Effector memory CD4-positive, alpha-beta T cell (primary cell): ENCODE data around the gene CIART.
A peak's percentile ranks its signal among the peaks of the same experiment; 100 is the strongest.

Experiments
- DNase-seq, 3 donors: peaks; one replicate each; pipeline ENCODE4 v3.0.0-alpha.2; 2020
- H3K27ac ChIP-seq: 2 replicates; pipeline ENCODE4 v1.7.0; 2013; ENCODE audit warnings: mild to moderate bottlenecking, low read length, moderate library complexity; ENCODE audit not compliant: insufficient read depth, poor library complexity, severe bottlenecking
- H3K27me3 ChIP-seq: replicated peaks from 2 replicates; pipeline ENCODE4 v1.7.0; 2013; ENCODE audit warnings: mild to moderate bottlenecking, low read length; ENCODE audit not compliant: insufficient read depth, control insufficient read depth, poor library complexity, severe bottlenecking
- H3K36me3 ChIP-seq: 2 replicates; pipeline ENCODE4 v1.7.0; 2013; ENCODE audit warnings: mild to moderate bottlenecking, low read length, moderate library complexity; ENCODE audit not compliant: control insufficient read depth, insufficient read depth
- H3K4me1 ChIP-seq: 2 replicates; pipeline ENCODE4 v1.7.0; 2013; ENCODE audit warnings: low read length, mild to moderate bottlenecking; ENCODE audit not compliant: control insufficient read depth, insufficient read depth, poor library complexity, severe bottlenecking
- H3K4me3 ChIP-seq: 2 replicates; pipeline ENCODE4 v1.7.0; 2013; ENCODE audit warnings: low read length, low read depth, mild to moderate bottlenecking; ENCODE audit not compliant: insufficient read depth, poor library complexity, severe bottlenecking
- H3K9me3 ChIP-seq: 2 replicates; pipeline ENCODE4 v1.7.0; 2013; ENCODE audit warnings: mild to moderate bottlenecking, low read length, moderate library complexity; ENCODE audit not compliant: control insufficient read depth

CIART gene

DNA sequence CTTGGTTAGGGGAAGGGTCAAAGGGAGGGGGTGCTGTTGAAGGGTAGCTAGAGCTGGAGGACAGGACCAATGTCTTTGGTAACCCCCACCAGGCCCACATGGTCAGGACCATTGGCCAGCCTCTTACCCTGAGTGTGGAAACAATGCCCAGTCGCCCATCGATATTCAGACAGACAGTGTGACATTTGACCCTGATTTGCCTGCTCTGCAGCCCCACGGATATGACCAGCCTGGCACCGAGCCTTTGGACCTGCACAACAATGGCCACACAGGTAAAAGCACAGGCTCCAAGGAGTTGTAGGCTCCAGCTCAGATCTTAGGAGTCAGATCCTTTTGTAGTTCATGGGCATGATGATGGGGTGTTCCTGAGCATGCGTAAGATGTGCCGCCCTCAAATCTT is 21.0 kb upstream of the CIART start:
- Histone ChIP-seq H3K36me3 (peaks cover 22% of the 10 kb centered on the region), H3K27me3 (peaks cover 19% of the 10 kb centered on the region), H3K4me1 (no peaks in the 10 kb centered on the region), H3K27ac (no peak overlapping the region), H3K9me3 (no peaks in the 10 kb centered on the region), H3K4me3 (no peak overlapping the region)
- DNase-seq: no peak

DNA sequence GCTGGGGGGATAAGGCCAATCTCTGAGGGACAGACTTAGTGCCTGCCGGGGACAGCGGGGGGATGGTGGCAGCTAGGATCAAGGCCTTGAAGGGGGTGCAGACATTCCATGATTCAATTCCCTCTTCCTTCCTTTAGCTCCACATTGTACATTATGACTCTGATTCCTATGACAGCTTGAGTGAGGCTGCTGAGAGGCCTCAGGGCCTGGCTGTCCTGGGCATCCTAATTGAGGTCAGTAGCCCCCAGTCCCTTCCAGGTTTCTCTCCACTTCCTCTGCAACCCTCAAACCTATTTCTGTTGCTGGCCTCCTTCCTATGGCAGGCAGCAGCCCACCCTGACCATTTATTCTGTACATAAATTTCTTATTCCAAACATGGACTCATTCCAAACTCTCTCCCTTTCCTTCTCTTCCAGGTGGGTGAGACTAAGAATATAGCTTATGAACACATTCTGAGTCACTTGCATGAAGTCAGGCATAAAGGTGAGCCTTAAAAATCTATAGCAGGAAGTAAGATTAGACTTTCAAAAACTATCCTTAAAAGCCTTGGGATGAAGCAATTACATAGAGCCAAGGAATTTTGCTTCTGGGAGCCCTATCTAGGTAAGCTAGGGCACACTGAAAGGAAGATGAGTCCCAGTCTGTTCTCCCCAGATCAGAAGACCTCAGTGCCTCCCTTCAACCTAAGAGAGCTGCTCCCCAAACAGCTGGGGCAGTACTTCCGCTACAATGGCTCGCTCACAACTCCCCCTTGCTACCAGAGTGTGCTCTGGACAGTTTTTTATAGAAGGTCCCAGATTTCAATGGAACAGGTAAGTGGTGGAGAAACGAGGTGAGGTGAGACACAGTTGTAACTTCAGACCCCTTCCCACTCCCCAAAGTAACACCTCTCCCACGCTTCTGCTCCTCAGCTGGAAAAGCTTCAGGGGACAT is 19.7 kb upstream of the CIART start:
- Histone ChIP-seq H3K4me3 (no peak overlapping the region), H3K9me3 (no peaks in the 10 kb centered on the region), H3K4me1 (peaks cover 4% of the 10 kb centered on the region), H3K27ac (no peak overlapping the region), H3K27me3 (peaks cover 6% of the 10 kb centered on the region), H3K36me3 (peaks cover 29% of the 10 kb centered on the region)
- no peak for DNase-seq

DNA sequence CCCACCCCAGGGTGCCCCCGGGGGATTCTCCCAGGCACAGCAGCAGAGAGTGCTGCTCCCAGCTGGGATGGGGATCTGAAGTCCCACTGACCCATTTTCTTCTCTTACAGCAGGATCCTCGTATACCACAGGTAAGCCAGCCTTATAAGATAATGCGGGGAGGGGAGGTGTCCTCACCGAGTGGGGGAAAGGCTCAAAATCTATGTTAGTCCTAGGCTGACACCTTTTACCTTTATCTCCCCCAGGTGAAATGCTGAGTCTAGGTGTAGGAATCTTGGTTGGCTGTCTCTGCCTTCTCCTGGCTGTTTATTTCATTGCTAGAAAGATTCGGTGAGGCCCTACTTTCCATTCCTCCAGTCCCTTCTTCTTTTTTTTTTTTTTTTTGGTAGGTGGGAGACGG is 18.8 kb upstream of the CIART start:
- peaks cover 2% of the 10 kb centered on the region for H3K27me3 ChIP-seq
- H3K4me3 ChIP-seq: no peak overlapping the region
- H3K4me1 ChIP-seq: peaks cover 12% of the 10 kb centered on the region
- DNase-seq: no peak
- H3K36me3 ChIP-seq: peaks cover 29% of the 10 kb centered on the region
- no peaks in the 10 kb centered on the region for H3K9me3 ChIP-seq
- H3K27ac ChIP-seq: no peak overlapping the region

DNA sequence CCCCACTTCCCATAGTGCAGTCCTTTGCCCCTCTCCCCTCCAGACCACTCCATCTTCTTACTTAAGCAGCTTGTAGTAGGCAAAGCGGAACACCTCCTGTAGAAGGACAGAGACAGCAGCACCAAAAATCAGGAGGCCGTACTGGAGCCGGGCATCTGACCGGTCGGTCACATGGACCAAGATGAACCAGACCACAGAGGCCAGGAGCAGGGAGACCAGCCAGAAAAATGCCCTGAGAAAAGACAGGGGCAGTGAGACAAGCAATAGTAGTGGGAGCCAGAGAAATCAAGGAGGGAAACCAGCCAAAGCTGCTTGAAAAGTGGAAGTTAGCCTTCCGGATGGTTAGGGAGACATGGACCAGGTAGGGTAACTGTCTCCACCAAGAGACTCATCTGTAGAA is 14.5 kb upstream of the CIART start:
- H3K36me3 ChIP-seq: peaks cover 29% of the 10 kb centered on the region
- H3K9me3 ChIP-seq: no peaks in the 10 kb centered on the region
- peak overlapping the region; percentile 92 for H3K27ac ChIP-seq
- DNase-seq: no peak
- peak overlapping the region; percentile 82 for H3K4me3 ChIP-seq
- peaks cover 12% of the 10 kb centered on the region for H3K4me1 ChIP-seq
- H3K27me3 ChIP-seq: no peaks in the 10 kb centered on the region

DNA sequence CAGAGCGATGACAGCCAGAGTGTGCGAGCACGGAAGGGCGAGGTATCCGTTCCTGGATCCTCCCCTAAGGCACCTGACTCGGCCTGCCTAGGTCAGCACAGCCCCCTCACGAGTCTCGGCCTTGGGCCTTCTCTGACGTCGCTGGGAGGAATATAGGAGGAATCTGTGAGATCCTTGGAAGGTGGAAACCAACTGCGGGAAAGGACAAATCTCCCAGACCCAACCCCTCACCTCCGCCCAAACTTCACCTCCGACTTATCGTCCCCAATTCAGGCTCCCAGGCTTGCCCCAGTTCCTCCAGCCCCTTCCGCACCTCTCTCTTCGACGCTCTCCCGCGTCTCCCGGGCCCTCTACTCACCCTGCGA is 14.0 kb upstream of the CIART start:
- Histone ChIP-seq H3K36me3 (peaks cover 29% of the 10 kb centered on the region), H3K27ac (peak overlapping the region; percentile 92), H3K9me3 (no peaks in the 10 kb centered on the region), H3K4me1 (peaks cover 12% of the 10 kb centered on the region), H3K4me3 (peak overlapping the region; percentile 82), H3K27me3 (no peaks in the 10 kb centered on the region)
- peak; percentile 29 to 35 (median 33) for DNase-seq

DNA sequence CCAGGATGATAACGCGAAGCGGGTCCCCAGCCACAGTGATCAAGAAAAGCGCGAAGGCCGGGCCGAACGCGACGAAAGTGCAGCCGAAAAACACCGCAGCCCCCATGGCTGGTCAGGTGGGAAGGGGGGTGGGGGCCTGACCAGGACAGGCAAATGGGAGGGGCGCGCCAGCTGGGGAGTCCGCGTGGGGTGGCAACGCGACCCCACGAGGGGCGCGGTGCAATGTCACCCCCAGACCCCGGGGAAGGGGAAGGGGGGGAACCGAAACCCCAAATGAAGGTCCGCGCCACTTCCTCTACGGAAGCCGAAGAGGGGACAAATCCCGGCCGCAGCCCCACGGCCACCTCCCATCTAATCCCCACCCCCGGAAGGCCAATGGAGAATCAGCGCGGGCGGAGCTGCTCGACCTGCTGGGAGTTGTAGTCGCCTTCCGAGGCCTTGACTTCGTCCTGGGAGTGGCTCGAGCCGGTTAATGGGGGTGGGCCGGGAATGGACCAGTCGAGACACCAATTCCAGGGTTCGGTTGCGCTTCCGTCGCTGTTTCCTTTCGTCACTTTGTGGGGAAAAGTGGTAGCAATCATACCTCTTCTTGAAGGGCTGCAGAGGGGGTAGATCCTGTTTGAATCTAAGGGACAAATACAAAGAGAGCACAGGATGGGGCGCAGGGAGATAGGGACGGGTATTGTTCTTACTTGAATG is 13.5 kb upstream of the CIART start, which contains the start of gene APH1A:
TSS of gene APH1A (minus strand) at position 312 of the 699 bp plus-strand sequence. CDS start at position 106, 206 bp downstream.
- peak within 1 kb of the TSS; percentile 82 for H3K4me3 ChIP-seq
- DNase-seq: peak; percentile 84 to 87 (median 85)
- peaks cover 12% of the 10 kb centered on the region for H3K4me1 ChIP-seq

DNA sequence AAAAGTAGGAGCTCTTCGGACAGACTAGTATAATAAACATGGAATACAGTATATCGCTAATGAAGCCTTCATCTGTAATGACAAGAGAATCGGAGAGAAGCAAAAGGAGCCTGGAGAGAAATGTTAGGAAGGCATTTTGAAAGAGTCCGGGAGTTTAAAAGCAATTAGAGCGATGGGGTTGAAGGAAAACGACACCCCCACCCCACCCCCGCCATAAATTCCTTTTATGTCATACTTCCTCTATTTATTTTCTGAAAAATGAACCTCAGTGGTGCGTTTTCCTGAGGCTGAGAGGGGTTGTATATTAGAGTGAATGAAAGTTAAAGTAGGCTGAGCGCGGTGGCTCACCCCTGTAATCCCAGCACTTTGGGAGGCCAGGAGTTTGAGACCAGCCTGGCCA is 12.9 kb upstream of the CIART start:
- DNase-seq: no peak
- H3K9me3 ChIP-seq: no peaks in the 10 kb centered on the region
- H3K4me1 ChIP-seq: peaks cover 12% of the 10 kb centered on the region
- H3K27me3 ChIP-seq: no peaks in the 10 kb centered on the region
- H3K27ac ChIP-seq: peak overlapping the region; percentile 92
- H3K36me3 ChIP-seq: peaks cover 26% of the 10 kb centered on the region
- H3K4me3 ChIP-seq: peak overlapping the region; percentile 82

More for the DNA sequence above, 13.5 kb upstream of the CIART start, which contains the start of gene APH1A:
- Histone ChIP-seq H3K36me3 (peaks cover 29% of the 10 kb centered on the region), H3K27ac (peak within 1 kb of the TSS; percentile 92), H3K27me3 (no peaks in the 10 kb centered on the region), H3K9me3 (no peaks in the 10 kb centered on the region)

DNA sequence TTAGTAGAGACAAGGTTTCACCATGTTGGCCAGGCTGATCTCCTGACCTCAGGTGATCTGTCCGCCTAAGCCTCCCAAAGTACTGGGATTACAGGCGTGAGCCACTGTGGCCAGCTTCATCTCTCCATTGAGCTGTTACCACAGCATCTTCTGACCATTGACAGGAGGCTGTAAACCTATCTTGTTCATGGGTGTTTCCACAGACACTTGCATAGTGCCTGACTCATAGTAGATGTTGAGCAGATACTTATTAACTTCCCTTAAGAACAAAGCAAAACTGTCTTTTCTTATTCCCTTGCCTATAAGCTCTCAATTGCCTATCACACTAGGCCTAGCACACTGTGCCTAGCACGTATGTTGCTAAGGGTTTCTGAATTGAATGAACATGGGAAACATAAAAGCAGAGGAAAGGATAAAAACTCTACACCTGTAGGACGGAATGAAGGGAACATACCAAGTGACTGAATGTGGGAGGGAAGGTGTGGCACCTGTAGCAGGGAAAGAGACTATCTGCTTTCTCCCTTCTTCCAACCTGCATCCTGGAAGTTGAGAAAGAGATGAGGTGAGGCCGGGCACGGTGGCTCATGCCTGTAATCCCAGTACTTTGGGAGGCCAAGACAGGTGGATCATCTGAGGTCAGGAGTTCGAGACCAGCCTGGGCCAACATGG is 10.9 kb upstream of the CIART start:
- Histone ChIP-seq H3K9me3 (no peaks in the 10 kb centered on the region), H3K27me3 (no peaks in the 10 kb centered on the region), H3K4me1 (peaks cover 12% of the 10 kb centered on the region), H3K27ac (no peak overlapping the region), H3K36me3 (peaks cover 8% of the 10 kb centered on the region), H3K4me3 (no peak overlapping the region)
- DNase-seq: no peak

DNA sequence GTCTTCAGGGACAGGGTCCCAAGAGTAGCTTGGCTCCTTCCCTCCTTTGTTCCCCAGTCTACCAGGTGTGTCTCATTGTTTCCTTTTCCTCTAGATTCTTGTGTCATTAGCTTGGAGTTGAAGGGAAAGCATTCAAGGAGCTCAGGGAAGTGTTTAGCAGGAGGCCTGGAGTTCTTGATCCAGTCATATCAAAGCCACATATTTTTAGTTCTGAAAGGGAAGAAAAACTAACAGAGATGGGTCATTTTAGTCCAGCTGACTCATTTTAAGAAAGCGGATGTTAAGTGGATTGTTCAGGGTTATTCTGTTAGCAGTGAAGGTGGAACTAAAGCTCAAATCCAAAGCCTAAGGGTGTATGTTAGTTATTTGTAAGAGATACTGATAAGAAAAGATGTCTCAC is 9.0 kb upstream of the CIART start:
- DNase-seq: no peak
- H3K4me3 ChIP-seq: no peak overlapping the region
- peaks cover 3% of the 10 kb centered on the region for H3K36me3 ChIP-seq
- peaks cover 2% of the 10 kb centered on the region for H3K4me1 ChIP-seq
- no peaks in the 10 kb centered on the region for H3K9me3 ChIP-seq
- H3K27me3 ChIP-seq: no peaks in the 10 kb centered on the region
- no peak overlapping the region for H3K27ac ChIP-seq
